NCI-H2081 (cell line): Measurements from ENCODE around the gene SUGCT.
"Not testable (repeated sequence)": the region's sequence is repeated elsewhere in the genome, so short reads cannot be mapped to it uniquely, and the experiment has no call there.

Experiments used
- DNase-seq, 2 experiments: peaks; one replicate each; lab custom pipeline; 2025; lab: John Stamatoyannopoulos, UW

Gene SUGCT

DNA sequence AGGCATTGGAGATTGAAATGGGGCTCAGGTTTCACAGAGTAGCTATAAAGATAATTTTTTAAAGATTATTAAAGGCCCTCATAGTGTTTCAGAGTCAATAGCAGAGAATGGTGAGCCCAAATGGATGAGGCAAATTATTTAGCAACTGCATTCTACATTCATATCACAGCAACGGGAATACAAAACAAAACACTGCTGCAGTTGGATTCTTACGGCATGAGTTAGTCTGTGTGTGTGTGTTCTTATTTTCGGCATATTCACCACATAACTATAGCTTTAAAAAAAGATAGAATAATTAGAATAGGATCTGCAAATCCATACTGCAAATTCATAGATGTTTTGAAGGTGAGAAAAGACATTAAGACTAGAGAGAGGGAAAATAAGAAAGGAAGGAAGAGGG is 66.0 kb downstream of the SUGCT start:
- DNase-seq: no peak

DNA sequence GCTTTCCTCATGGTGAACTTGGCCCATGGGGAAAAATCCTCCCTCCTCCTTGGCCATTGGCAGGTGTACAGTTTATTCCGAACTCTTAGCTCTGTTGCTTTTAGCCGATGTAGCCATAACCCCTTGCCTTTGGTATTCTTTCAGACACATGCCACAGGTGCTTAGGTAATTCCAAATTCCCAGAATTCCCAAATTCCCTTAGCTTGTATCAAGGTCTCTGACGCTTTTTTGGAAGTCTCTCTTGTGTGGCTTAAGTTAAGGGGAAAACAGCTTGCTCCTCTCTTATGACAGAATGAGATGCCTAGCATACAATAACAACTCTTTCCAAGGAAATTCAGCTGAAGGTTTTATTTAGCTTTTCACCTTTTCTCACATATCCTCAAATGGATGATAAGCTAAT is 68.0 kb downstream of the SUGCT start:
- DNase-seq: no peak

DNA sequence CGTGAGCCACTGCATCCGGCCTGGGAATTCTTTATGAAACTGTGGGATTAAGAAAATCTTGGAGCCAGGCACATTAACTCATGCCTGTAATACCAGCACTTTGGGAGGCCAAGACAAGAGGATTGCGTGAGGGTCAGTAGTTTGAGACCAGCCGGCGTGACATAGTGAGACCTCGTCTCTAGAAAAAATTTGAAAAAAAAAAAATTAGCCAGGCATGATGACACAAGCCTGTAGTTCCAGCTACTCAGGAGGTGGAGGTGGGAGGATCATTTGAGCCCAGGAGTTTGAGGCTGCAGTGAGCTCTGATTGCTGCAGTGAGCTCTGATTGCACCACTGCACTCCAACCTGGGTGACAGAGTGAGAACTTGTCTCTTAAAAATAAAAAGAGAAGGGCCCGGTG is 69.8 kb downstream of the SUGCT start:
- no peak for DNase-seq

DNA sequence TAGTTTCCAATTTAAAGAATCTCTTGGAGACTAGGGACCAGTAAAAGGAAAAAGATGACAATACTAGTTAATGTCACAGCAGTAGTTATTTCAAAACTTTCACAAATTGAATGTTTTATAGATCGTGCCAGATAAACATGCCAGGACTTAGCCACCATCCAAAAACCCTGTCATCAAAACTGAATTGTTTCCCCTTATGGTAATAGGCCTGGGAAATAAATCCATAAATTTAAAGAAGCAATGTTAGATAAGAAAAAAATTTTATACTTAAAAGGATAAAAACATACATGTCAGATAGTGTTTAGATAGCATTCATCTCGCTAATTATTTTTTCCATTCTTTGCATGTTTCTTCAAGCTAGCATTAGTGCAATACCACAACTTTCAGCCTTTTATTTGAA is 71.2 kb downstream of the SUGCT start:
- no peak for DNase-seq

DNA sequence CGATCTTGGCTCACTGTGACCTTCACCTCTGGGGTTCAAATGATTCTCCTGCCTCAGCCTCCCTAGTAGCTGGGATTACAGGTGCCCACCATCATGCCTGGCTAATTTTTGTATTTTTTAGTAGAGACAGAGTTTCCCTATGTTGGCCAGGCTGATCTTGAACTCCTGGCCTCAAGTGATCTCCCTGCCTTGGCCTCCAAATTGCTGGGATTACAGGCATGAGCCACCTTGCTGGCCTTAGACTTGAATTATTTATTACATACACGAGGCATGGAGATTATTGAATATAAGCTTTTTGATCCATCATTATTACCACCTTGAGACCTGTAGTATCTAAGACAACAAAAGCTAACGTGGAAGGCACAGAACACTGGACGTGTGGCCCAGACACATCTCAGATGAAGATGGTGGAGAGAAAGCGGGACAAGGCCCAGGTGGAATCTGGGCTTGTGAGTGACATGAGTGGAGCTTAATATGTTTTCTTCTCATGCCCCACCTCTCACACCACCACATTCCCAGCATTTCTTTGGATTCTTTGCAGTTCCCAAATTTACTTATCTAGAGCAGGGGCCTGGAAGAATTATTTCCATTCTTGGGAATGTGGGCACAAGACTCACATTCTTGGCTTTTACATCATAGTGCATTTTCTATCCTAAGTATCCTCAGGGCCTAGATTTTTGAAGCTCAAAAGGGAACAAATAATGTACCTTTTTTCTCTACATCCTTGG is 76.6 kb downstream of the SUGCT start:
- DNase-seq: no peak

DNA sequence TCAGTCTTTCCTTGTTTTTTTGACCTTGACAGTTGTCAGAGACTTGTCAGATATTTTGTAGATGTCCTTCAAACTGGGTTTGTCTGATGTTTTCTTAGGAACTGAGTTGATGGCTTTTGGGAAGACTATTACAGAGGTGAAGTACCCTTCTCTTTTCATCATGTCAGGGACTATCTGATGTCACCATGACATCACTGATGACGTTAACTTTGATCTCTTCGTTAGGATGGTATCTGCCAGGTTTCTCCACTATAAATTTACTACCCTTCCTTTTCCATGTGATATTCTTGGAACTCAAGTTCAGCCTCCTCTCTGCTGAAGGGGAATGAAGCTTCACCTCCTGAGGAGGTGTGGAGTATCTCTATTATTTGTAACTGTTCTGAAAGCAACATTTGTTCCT is 78.5 kb downstream of the SUGCT start:
- no peak for DNase-seq

DNA sequence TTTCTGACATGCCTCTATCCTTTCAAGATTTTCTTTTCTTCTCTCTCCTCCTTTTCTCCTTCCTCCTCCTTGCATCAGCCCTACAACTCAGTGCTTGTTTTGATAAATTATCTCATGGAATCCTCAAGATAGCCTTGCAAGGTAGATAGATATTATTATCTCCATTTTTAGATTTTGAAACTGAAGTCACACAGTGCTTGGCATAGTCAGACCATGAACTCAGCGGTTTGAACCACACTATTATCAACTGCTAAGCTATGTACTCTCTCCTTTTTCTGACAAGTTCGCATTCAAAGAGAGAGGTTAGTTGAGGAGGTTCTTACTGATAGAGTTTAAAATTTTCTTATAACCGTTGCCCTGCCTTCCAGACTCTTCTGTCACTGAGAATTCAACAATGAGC is 79.1 kb downstream of the SUGCT start:
- DNase-seq: no peak

DNA sequence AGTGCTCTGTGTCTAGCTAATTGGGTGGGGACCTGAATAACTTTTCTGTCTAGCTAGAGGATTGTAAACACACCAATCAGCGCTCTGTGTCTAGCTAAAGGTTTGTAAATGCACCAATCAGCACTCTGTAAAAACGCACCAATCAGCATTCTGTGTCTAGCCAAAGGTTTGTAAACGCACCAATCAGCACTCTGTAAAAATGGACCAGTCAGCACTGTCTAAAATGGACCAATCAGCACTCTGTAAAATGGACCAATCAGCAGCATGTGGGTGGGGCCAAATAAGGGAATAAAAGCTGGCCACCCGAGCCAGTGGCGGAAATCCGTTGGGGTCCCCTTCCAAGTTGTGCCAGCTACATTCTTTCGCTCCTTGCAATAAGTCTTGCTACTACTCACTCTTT is 83.8 kb downstream of the SUGCT start:
- not testable (repeated sequence) for DNase-seq

DNA sequence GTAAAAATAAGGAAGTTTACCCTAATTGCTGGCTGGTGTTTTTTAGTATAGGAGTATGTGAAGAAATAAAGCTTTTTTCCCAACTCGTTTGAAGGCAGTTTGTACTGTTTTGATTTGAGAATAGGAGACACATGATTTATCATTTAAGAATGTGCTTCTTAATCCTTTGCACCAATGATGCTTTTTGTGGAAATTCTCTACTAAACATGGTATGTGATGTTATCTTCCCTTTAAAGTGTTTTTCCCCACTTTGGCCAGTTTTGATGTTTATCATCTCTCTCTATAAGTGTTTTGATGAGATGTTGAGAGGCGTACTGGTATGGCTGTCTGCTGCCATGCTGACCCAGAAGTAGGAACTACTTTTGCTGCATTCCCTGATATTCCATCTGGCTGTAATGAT is 85.1 kb downstream of the SUGCT start:
- no peak for DNase-seq

DNA sequence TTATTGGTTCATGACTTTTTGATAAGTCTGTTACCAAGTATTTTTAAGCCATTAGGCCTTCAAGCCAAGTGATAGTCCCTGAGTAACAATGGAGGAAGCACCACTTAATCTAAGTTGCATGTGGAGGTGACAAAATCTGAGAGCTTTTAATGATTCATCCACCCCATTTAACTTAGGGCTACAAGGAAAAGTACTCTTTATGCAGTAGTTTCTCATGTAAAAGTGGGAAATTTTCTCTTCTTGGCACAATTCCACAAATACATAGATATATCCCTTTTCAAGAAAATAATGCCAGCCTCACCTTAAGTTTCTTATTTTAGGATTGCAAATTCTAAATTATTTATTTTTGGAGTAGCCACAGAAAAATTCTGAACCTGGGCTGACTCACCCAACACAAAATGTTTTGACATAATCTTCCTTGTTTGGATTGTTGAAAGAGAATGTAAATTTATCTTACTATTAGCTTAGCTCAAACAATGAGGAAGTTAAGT is 85.7 kb downstream of the SUGCT start:
- DNase-seq: no peak

DNA sequence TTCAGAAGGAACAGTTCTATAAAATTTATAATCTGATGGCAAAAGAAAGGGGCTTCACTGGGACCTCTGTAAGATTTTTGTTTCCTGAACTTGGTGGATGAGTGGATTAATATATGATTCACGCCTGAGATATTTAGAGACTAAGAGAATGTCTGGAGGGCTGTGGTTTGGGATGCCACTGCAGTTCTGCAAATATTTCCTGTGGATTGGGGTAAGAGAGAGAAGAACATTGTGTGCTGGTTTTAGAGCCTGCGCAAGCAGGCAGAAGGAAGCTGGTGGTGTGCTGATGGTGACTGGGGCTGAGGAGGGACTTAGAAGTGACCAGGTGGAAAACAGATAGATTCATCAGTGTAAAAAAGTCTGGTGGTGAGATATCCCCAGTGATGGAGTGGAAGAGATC is 87.0 kb downstream of the SUGCT start:
- no peak for DNase-seq

DNA sequence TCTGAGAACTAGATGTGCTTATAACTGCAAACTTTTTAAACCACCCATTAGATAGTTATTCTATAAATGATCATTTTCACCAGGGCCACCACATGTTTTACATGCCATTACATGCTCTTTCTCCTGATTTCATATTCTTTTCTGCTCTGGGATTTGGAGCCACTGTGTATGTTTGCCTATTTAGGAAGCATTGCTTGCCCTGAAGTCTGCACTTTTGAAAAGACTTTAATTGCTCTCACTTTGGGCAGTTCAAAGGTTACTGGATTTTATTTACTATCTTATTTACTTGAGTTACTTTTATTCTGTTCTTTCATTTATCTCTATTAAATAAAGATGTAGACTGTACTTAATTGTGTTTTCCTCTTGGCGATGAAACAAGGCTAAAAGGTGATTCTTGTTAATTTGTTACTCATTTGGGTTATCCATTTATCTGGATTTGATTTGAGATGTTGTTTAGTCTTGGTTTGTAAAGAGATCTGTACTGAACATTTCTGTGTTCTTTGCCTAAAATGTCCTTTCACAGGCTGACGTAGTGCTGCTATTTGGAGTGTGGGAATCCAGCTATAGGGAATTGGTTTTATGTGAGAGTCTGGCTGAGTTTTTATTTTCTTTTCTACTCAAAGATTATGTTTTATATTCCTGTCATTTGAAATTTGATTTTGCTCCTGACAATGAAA is 88.8 kb downstream of the SUGCT start:
- DNase-seq: no peak

DNA sequence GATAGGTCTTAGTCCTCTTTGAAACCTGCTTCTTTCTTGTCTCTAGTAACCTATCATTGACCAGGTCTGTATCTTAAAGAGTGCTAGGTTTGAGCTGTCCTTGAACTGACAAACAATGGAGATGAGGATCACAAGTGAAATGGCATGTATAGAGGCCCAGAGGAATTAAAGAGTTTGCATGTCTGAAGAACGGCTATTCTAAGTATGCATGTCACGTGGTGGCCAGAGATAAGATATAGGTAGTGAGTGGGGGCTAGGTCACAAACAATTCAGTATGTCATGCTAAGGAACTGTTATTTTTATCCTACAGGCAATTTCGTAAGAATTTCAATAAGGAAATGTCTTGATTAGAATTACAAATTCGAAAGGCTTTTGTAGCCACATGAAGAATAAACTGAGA is 95.3 kb downstream of the SUGCT start:
- no peak for DNase-seq

DNA sequence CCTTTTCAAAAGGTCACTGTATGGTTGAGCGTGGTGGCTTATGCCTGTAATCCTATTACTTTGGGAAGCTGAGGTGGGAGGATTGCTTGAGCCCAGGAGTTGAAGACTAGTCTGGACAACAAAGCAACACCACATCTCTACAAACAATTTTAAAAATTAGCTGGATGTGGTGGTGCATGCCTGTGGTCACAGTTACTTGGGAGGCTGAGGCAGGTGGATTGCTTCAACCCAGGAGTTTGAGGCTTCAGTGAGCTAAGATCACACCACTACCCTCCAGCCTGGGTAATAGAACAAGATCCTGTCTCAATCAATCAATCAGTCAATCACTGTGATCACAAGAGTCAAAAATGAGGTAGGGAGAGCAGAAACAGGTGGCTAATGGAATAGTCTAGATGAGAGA is 97.0 kb downstream of the SUGCT start:
- no peak for DNase-seq

DNA sequence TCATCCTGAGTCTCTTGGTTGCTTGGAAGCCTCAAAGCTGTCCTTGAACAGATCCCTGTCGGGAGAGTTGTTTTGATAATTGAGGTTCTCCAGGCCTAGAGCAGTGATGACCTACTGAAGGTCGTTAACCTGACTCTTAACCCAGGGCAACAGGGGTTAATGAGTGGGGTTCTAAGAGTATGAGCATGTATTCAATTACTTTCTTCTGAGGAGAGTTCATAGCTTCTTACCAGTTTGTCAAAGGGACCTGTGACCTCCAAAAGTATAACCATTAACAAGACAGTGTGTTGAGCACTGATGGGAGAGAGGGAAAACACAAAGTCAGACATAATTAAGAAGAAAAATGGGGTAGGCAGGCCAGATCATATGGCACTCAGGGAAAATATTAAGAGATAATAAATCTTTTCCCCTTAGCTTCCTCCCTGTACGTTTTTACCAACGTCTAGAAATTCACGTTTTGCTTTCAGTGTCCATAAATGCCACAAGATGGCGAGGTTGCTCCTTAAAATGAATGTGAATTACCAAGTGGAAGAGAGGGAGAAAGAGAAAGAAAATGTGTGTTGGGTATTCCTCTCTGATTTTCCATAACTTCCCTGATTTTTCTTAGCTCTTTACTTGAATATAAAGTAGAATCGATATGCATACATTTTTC is 97.6 kb downstream of the SUGCT start:
- DNase-seq: peak; percentile 8 to 31

DNA sequence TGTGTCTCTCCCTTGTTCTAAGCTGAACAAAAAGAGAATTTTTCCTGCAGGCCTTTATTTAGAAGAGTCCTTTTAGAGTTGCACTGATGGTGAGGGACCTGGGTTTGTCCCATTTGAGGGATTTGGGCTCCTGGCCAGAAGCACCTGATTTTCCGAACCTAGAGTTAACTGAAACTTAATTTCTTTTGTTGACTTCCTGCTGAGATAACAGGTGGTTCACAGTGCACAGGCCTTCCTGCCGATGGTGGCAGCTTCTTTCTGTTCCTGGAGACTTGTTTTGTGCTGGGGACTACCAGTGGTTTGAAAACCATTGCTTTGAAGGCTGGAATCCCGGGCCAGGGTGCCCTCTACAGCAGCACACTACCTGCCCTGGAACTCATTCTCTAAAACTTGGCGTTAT is 99.2 kb downstream of the SUGCT start:
- no peak for DNase-seq

DNA sequence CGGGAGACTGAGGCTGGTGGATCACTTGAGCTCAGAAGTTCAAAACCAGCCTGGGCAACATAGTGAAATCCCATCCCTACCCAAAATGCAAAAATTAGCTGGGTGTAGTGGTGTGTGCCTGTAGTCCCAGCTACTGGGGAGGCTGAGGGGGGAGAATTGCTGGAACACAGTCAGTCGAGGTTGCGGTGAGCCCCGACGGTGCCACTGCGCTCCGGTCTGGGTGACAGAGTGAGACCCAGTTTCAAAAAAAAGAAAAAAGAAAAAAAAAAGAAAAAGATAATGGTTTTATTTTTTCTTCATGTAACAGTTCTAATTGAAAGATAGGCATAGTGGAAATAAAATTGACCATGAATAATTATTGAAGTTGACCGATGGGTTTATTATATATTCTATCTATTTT is 99.9 kb downstream of the SUGCT start:
- no peak for DNase-seq

DNA sequence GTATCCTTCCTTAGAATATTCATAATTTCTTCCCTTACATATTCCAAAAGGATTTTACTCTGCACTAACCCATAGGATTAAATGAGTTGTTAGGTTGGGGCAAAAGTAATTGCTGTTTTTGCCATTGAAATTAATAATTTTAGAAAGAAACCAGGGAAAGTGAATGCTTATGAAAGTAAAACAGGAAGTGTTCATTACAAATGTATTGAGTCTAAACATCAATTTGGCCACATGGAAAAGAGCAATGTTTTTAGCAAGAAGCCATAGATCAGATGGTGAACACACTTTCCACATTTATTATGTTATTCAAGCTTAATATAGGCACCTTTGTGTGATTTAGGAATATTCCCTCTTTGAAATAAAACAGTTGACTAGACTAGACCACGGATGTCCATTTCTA is 102.9 kb downstream of the SUGCT start:
- DNase-seq: no peak

DNA sequence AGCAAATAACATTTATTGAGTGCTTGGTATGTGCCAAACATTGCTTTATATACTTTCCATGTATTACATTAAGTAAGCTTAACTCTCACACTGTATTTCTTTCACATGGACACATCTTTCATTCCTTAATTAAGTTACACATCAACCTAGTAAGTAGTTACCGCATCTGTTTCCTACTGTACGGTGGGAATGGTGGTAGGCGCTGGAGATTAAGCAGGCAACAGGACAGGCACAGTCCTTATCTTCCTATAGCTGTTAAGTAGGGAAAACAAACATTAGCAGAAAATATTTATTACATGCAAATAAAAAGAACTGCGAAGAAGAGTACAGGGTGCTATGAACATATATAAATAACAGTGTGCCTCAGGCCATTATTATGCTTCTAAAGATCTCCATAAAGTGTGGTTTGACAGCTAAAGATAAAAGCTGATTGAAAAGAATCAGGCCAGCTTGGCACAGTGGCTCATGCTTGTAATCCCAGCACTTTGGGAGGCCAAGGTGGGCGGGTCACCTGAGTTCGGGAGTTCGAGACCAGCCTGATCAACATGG is 105.0 kb downstream of the SUGCT start:
- DNase-seq: no peak

DNA sequence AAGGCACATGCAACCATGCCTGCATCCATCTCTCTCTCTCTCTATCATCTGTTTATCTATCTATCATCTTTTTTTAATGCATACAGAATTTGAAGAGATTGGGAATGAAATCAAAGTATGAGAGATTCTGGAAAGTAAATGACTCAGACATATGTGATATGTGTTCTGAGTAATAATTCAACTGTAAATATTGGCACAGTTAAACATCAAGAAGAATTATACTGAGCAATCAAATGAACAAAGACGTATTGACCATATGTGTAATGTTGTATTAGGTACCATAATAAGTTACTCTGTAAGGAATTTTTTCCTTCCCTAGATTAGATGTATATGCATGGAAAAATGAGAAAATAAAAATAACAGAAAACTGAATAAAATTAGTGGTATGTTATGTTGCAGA is 108.3 kb downstream of the SUGCT start:
- DNase-seq: no peak

DNA sequence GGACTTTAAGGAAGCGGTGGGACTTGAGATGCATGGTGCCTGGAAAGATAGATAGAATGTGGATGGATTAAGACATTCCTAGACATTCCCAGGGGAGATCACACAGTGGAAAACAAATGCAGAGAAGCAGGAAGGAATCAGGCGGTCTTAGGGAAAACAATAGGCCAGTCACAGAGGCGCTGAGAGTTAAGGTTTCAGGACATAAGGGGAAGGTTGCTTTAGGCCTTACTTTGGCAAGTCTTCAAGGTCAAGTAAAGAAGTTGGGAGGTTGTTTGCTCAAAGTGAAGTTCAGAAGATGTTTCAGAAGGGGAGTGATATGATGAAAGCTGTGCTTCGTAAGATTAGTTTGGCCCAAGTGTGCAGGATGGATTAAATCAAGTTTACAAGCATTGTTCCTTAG is 109.4 kb downstream of the SUGCT start:
- no peak for DNase-seq

DNA sequence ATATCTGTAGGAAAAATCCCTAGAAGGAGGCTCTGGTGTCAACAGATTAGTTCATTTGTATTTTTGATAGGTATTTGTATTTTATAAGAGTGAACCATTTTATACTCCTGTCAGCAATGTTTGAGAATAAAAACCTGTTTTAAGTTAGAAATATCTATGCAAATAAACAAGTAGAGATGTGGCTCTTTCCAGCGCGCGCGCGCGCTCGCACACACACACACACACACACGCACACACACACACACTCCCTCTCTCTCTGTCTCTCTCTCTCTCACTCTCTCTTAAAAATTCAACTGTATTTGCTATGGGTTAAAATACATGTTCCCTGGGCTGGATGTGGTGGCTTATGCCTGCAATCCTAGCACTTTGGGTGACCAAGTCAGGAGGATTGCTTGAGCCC is 113.9 kb downstream of the SUGCT start:
- no peak for DNase-seq

DNA sequence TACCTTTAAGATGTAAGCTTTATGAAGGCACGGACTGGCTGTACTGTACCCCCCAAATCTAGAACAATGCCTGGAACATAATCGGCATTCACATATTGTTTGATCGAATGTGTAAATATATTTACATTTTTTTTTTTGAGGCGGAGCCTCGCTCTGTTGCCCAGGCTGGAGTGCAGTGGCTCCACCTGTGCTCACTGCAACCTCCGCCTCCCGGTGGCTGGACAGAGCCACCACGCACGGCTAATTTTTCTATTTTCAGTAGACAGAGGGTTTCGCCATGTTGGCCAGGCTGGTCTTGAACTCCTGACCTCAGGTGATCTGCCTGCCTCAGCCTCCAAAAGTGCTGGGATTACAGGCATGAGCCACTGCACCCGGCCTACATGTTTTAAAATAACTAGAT is 118.6 kb downstream of the SUGCT start:
- not testable (repeated sequence) for DNase-seq
